ENCODE measurements around the gene PPP3CA. TPM values are rescaled to one million over a fixed set of nuclear protein-coding genes. Genes with fewer than 3 reads are reported as not detected.
A peak's percentile ranks its signal among the peaks of the same experiment; 100 is the strongest.

PPP3CA gene
- total and polyA plus RNA-seq, 2 donors (not counting 1 experiment from before 2014, with no cell fraction given): 66.4 to 79.3 TPM

DNA sequence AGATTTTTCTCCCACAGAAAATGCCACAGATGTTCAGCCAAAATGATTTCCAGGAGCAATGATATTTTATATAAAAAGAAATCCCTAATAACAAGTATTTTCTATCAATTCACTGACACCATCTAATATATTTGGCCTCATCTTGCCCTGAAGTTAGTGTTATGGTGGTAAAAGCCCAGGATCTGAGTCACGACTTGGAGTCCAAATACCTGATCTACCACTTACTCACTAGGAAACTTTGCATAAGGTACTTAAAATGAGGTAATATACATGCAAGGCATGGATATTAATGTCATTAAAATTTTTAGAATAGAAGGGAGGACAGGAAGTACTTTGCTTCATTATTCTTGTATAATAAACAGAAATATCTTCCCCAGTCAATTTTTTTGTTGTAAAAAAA lies 16.3 kb downstream of the PPP3CA start:
- Histone ChIP-seq H3K9ac (ENCODE audit: insufficient read depth, low read length) (no peak overlapping the region), H3K27me3 (ENCODE audit: control insufficient read depth, insufficient read depth, low read length) (no peaks in the 10 kb centered on the region), H3K36me3 (ENCODE audit: control insufficient read depth, insufficient read depth, low read length) (no peaks in the 10 kb centered on the region), H3K4me3 (replicated peaks in 1 of 4; ENCODE audit: control extremely low read depth in 1 of 4, insufficient read depth in 1 of 4, low read depth in 3 of 4, low read length in 4 of 4) (no peak overlapping the region), H3K4me1 (ENCODE audit: control insufficient read depth, extremely low read depth, insufficient read depth, low read length) (no peaks in the 10 kb centered on the region), H3K9me3 (ENCODE audit: control insufficient read depth, insufficient read depth, low read depth, low read length) (no peaks in the 10 kb centered on the region), H3K79me2 (ENCODE audit: control insufficient read depth, insufficient read depth, low read length) (peaks cover 78% of the 10 kb centered on the region), H4K20me1 (ENCODE audit: control insufficient read depth, extremely low read depth, insufficient read depth, low read length) (peaks cover 2% of the 10 kb centered on the region), H3K4me2 (ENCODE audit: extremely low read depth, insufficient read depth, low read length) (no peak overlapping the region), H3K27ac (ENCODE audit: insufficient read depth, low read length) (no peak overlapping the region), H2AFZ (ENCODE audit: low read length) (no peak overlapping the region)
- TF ChIP-seq EZH2 (IDR thresholded peaks at IDR 0.05; ENCODE audit: low read length, missing control alignments): no peak
- TF ChIP-seq, protein P1, sequence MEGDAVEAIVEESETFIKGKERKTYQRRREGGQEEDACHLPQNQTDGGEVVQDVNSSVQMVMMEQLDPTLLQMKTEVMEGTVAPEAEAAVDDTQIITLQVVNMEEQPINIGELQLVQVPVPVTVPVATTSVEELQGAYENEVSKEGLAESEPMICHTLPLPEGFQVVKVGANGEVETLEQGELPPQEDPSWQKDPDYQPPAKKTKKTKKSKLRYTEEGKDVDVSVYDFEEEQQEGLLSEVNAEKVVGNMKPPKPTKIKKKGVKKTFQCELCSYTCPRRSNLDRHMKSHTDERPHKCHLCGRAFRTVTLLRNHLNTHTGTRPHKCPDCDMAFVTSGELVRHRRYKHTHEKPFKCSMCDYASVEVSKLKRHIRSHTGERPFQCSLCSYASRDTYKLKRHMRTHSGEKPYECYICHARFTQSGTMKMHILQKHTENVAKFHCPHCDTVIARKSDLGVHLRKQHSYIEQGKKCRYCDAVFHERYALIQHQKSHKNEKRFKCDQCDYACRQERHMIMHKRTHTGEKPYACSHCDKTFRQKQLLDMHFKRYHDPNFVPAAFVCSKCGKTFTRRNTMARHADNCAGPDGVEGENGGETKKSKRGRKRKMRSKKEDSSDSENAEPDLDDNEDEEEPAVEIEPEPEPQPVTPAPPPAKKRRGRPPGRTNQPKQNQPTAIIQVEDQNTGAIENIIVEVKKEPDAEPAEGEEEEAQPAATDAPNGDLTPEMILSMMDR (conservative IDR thresholded peaks at IDR 0.05 in 1 of 2, IDR thresholded peaks at IDR 0.05 in 1 of 2; ENCODE audit: low read depth in 1 of 2, low read length in 2 of 2): no peak
- DNase-seq (ENCODE audit: low read depth in 2 of 2): peak in 1 of 2 donors; percentile 58

DNA sequence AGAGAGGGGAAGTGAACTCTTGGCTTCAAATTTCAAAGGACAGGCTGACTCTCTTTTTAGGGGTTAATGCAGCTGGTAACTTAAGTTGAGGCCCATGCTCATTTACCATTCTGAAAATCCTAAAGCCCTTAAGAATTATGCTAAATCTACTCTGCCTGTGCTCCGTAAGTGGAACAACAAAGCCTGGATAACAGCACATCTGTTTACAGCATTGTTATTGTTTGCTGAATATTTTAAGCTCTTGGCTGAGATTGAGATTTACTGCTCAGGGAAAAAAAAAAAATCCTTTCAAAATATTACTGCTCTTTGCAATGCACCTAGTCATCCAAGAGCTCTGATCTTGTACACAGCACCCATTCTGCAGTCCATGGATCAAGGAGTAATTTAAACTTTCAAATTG lies 17.7 kb downstream of the PPP3CA start:
- peaks cover 74% of the 10 kb centered on the region for H3K79me2 ChIP-seq (ENCODE audit: control insufficient read depth, insufficient read depth, low read length)
- no peaks in the 10 kb centered on the region for H3K9me3 ChIP-seq (ENCODE audit: control insufficient read depth, insufficient read depth, low read depth, low read length)
- H3K27me3 ChIP-seq (ENCODE audit: control insufficient read depth, insufficient read depth, low read length): no peaks in the 10 kb centered on the region
- DNase-seq (ENCODE audit: low read depth in 2 of 2): no peak
- H3K4me2 ChIP-seq (ENCODE audit: extremely low read depth, insufficient read depth, low read length): no peak overlapping the region
- no peak overlapping the region for H3K27ac ChIP-seq (ENCODE audit: insufficient read depth, low read length)
- no peak for TF ChIP-seq EZH2 (IDR thresholded peaks at IDR 0.05; ENCODE audit: low read length, missing control alignments)
- TF ChIP-seq, protein P1 (conservative IDR thresholded peaks at IDR 0.05 in 1 of 2, IDR thresholded peaks at IDR 0.05 in 1 of 2; ENCODE audit: low read depth in 1 of 2, low read length in 2 of 2): no peak
- peaks cover 2% of the 10 kb centered on the region for H4K20me1 ChIP-seq (ENCODE audit: control insufficient read depth, extremely low read depth, insufficient read depth, low read length)
- H2AFZ ChIP-seq (ENCODE audit: low read length): no peak overlapping the region
- no peak overlapping the region for H3K9ac ChIP-seq (ENCODE audit: insufficient read depth, low read length)
- H3K4me1 ChIP-seq (ENCODE audit: control insufficient read depth, extremely low read depth, insufficient read depth, low read length): no peaks in the 10 kb centered on the region
- H3K36me3 ChIP-seq (ENCODE audit: control insufficient read depth, insufficient read depth, low read length): no peaks in the 10 kb centered on the region
- no peak overlapping the region for H3K4me3 ChIP-seq (replicated peaks in 1 of 4; ENCODE audit: control extremely low read depth in 1 of 4, insufficient read depth in 1 of 4, low read depth in 3 of 4, low read length in 4 of 4)

DNA sequence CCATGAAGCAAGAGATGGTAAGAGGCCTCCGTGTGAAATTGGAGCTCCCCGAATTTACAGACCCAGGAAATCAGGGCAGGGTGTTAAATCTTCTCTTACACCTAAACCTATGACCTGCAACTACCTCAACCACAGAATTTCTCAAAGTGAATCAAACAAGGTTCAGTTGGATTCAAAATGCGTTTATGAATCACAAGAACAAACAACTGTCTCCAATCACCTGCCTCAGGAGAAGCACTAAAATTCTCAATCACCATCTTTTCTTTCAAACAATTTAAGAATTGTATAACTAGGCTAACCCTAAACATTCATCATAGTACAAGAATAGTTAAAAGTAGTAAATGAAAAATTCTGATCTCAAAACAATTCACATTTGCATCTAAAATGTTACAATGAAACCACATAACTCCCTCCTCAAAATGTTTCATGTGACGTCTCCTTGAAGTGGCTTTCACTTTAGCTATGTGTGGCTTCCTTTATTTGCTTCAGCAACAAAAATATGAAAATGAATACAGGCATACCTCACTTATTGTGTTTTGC lies 19.2 kb downstream of the PPP3CA start:
- H3K4me3 ChIP-seq (replicated peaks in 1 of 4; ENCODE audit: control extremely low read depth in 1 of 4, insufficient read depth in 1 of 4, low read depth in 3 of 4, low read length in 4 of 4): no peak overlapping the region
- no peak overlapping the region for H2AFZ ChIP-seq (ENCODE audit: low read length)
- no peaks in the 10 kb centered on the region for H3K27me3 ChIP-seq (ENCODE audit: control insufficient read depth, insufficient read depth, low read length)
- no peaks in the 10 kb centered on the region for H3K9me3 ChIP-seq (ENCODE audit: control insufficient read depth, insufficient read depth, low read depth, low read length)
- H3K27ac ChIP-seq (ENCODE audit: insufficient read depth, low read length): no peak overlapping the region
- no peaks in the 10 kb centered on the region for H3K4me1 ChIP-seq (ENCODE audit: control insufficient read depth, extremely low read depth, insufficient read depth, low read length)
- TF ChIP-seq EZH2 (IDR thresholded peaks at IDR 0.05; ENCODE audit: low read length, missing control alignments): no peak
- TF ChIP-seq, protein P1 (conservative IDR thresholded peaks at IDR 0.05 in 1 of 2, IDR thresholded peaks at IDR 0.05 in 1 of 2; ENCODE audit: low read depth in 1 of 2, low read length in 2 of 2): no peak
- H3K4me2 ChIP-seq (ENCODE audit: extremely low read depth, insufficient read depth, low read length): no peak overlapping the region
- DNase-seq (ENCODE audit: low read depth in 2 of 2): no peak
- no peaks in the 10 kb centered on the region for H3K36me3 ChIP-seq (ENCODE audit: control insufficient read depth, insufficient read depth, low read length)
- peaks cover 4% of the 10 kb centered on the region for H4K20me1 ChIP-seq (ENCODE audit: control insufficient read depth, extremely low read depth, insufficient read depth, low read length)
- H3K9ac ChIP-seq (ENCODE audit: insufficient read depth, low read length): no peak overlapping the region
- peaks cover 70% of the 10 kb centered on the region for H3K79me2 ChIP-seq (ENCODE audit: control insufficient read depth, insufficient read depth, low read length)
